Testis (tissue), 5 donors: ENCODE results near the gene SIK2. TPM values are rescaled to one million over a fixed set of nuclear protein-coding genes. Genes with fewer than 3 reads are reported as not detected.

Experiments used
- DNase-seq: peaks from one replicate; pipeline ENCODE4 v3.0.0-alpha.2; 2019
- H3K27ac ChIP-seq, 2 donors: fragments of 200-600 bp; sonication (generic); one replicate each; pipeline ENCODE4 v1.5.1; 2019
- H3K27me3 ChIP-seq: fragments of 200-600 bp; sonication (generic); one replicate; pipeline ENCODE4 v1.5.1; 2019
- H3K36me3 ChIP-seq: fragments of 200-600 bp; sonication (generic); one replicate; pipeline ENCODE4 v1.5.1; 2017; ENCODE audit warnings: low read depth; ENCODE audit errors: missing control alignments
- H3K4me1 ChIP-seq: fragments of 200-600 bp; sonication (generic); one replicate; pipeline ENCODE4 v1.5.1; 2019
- H3K4me3 ChIP-seq, 2 donors: fragments of 200-600 bp; sonication (generic); one replicate each; pipeline ENCODE4 v1.5.1; 2017 to 2019
- H3K9me3 ChIP-seq: fragments of 200-600 bp; sonication (generic); one replicate; pipeline ENCODE4 v1.5.1; 2017
- CTCF ChIP-seq, 3 experiments: fragments of 450-650 bp in 2 of 3; fragments of 200-600 bp in 1 of 3; sonication (generic) in 1 of 3; IDR thresholded peaks; one replicate each; pipeline ENCODE4 v1.5.1; 2016 to 2019; ENCODE audit warnings: antibody characterized with exemption in 3 of 3, mild to moderate bottlenecking in 2 of 3, moderate library complexity in 1 of 3
- POLR2A ChIP-seq: fragments of 450-650 bp; IDR thresholded peaks from one replicate; pipeline ENCODE4 v1.6.1; 2017; ENCODE audit warnings: antibody characterized with exemption, mild to moderate bottlenecking, moderate library complexity
- WGBS, 2 donors: methylation state at CpG; one replicate each; pipeline ENCODE4 v1.1.5; 2018; 5-methylcytosine and 5-hydroxymethylcytosine counted together
- intact Hi-C: fragments of 100-400 bp; cut with DNase I; formaldehyde crosslinking; loops from one replicate; pipeline ENCODE4 v1.15.1; 2023; ENCODE audit warnings: low total_unique reads
- long read RNA-seq, 2 donors: transcript quantifications; one replicate each; lab custom pipeline, GENCODE V29; 2026
- polyA plus RNA-seq: library from polyadenylated mRNA; stranded (reverse); fragments of 350-450 nt; fragmentation: Illumina TruSeq; extraction: RNeasy Lipid Tissue Mini Kit (QIAGEN cat#74804); gene quantifications from one replicate; pipeline ENCODE4 v1.2.3, GENCODE V29; 2014; ENCODE audit warnings: low read depth, low replicate concordance; ENCODE audit not compliant: insufficient read depth
- total RNA-seq, 2 donors: library from RNA; depleted of rRNA; stranded (reverse); fragments of >200 nt; gene quantifications; one replicate each; pipeline ENCODE4 v1.2.3, GENCODE V29; 2016

SIK2 gene
- total RNA-seq (1 to 10 TPM; 7.6 to 8.9 TPM), polyA plus RNA-seq (9.8 TPM)
- long read RNA-seq, donor 1, full-length matches to known transcripts, result 1 of 1 reads
- long read RNA-seq, donor 1, partial matches to known transcripts, result 0 of 1 reads
- long read RNA-seq, donor 1, other reads (novel, unspliced or antisense), result 0 of 1 reads
- long read RNA-seq, donor 2, result 0 reads

GRCh38 chr11:111601979-111602864 is at the start of gene SIK2:
TSS of gene SIK2 (plus strand) at chr11:111602449. CDS start at chr11:111602564, 115 bp downstream.
- Histone ChIP-seq H3K4me3 (peak within 1 kb of the TSS; percentile 83 to 96), H3K27me3 (no peaks in the 10 kb centered on the region), H3K27ac (peak within 1 kb of the TSS; percentile 96 to 98), H3K9me3 (no peaks in the 10 kb centered on the region), H3K4me1 (no peaks in the 10 kb centered on the region), H3K36me3 (no peaks in the 10 kb centered on the region)
- peak; percentile 94 for DNase-seq
- intact Hi-C loops, result loop anchor here (5.0 kb wide), 1 partner anchor 170 kb away; no protein-coding TSS in a partner anchor
- TF ChIP-seq CTCF (IDR thresholded peaks at IDR 0.05) (peak; percentile 74 to 91 (median 81)), POLR2A (peak; percentile 17)
- WGBS, 2 donors, result 0 to 1% methylated on average over 30 to 51 of the region's 100 CpGs

DNA sequence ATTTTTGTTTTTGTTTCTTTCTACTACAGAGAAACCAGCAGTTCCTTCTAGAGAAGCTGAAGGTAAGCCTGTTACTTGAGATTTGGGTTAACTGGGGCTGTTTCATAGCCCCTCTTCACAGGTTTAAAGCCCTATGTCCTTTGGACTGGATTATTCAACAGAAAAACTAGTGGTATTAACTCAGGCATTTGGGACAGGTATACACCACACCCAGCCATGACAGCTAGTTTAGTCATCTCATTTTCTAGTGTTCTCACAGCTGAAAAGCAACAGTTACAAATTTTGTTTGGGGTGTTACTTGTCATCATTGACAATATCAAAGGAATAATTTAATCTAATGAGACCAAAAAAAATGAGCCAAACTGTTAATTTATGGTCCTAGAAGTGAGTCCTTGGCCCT is 47.7 kb upstream of the SIK2 start:
- no peaks in the 10 kb centered on the region for H3K4me1 ChIP-seq
- TF ChIP-seq CTCF (IDR thresholded peaks at IDR 0.05), result no peak
- TF ChIP-seq POLR2A, result no peak
- H3K9me3 ChIP-seq, result no peaks in the 10 kb centered on the region
- no peaks in the 10 kb centered on the region for H3K27me3 ChIP-seq
- H3K27ac ChIP-seq, result no peak overlapping the region
- DNase-seq, result no peak
- no peak overlapping the region for H3K4me3 ChIP-seq
- intact Hi-C loops, result no loop called here
- no peaks in the 10 kb centered on the region for H3K36me3 ChIP-seq

DNA sequence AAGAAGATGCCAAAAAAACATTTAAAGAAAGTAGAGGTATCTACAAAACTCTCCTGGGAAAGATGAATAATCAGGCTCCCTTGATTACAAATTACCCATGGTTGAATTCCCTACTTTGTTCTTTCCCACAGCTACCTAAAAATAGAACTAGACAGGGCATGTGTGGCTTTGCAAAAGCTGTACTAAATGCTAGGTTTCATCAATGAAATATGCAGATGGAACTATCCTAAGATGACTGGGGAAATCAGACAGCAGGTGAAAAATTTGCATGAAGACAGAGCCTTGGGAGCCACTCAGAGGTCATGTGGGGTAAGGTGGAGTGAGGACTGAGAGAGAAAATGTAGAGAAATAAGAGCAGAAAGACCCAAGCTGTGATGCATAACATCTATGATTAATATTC is 47.0 kb upstream of the SIK2 start:
- H3K9me3 ChIP-seq, result no peaks in the 10 kb centered on the region
- TF ChIP-seq POLR2A (no peak), CTCF (IDR thresholded peaks at IDR 0.05) (no peak)
- no peak overlapping the region for H3K27ac ChIP-seq
- no peak for DNase-seq
- no peaks in the 10 kb centered on the region for H3K27me3 ChIP-seq
- intact Hi-C loops, result no loop called here
- no peak overlapping the region for H3K4me3 ChIP-seq
- no peaks in the 10 kb centered on the region for H3K36me3 ChIP-seq
- H3K4me1 ChIP-seq, result no peaks in the 10 kb centered on the region

- no peaks in the 10 kb centered on the region for H3K4me1 ChIP-seq
- H3K9me3 ChIP-seq, result no peaks in the 10 kb centered on the region
- intact Hi-C loops, result no loop called here
- WGBS, 2 donors, result 86 to 90% methylated on average over 5 of the region's 5 CpGs
- H3K36me3 ChIP-seq, result no peaks in the 10 kb centered on the region
- no peak overlapping the region for H3K27ac ChIP-seq
- no peak overlapping the region for H3K4me3 ChIP-seq
- H3K27me3 ChIP-seq, result no peaks in the 10 kb centered on the region
- DNase-seq, result no peak
- TF ChIP-seq POLR2A (no peak), CTCF (IDR thresholded peaks at IDR 0.05) (no peak)
Measured at GRCh38 chr11:111557425-111558111, 44.7 kb upstream of the SIK2 start.
